ENCODE data around the gene FBH1.

Gene FBH1

DNA sequence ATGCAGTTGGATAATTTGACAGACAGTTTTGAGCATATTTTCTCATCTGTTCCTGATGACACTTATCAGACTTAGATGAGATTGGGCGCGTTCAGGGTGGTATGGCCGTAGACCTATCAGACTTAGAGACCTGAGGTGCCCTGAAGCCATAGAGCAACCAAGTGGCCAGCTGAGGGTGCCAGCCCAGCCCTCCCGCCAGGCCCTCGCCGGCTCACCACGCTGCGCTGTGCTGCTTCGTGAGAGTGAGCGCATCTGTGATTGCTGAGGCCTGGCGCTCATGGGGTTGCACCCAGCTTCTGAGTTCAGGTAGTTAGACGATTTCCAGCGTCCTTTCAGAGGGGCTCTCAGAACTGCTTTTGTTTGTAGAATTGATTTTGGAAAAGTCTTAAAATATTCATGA is 10.2 kb downstream of the FBH1 start:
- no peak overlapping the region for H3K4me3 ChIP-seq (ENCODE audit: low read depth, low read length)
- H3K36me3 ChIP-seq (replicated peaks): peaks cover 12% of the 10 kb centered on the region
- H3K27me3 ChIP-seq (replicated peaks): no peaks in the 10 kb centered on the region
- in situ Hi-C loops (cut with HindIII; ENCODE audit: low pct_ligation_motif_present, low sequenced_read_pairs): no loop called here
- no peak overlapping the region for H3K27ac ChIP-seq
- TF ChIP-seq, protein P1, sequence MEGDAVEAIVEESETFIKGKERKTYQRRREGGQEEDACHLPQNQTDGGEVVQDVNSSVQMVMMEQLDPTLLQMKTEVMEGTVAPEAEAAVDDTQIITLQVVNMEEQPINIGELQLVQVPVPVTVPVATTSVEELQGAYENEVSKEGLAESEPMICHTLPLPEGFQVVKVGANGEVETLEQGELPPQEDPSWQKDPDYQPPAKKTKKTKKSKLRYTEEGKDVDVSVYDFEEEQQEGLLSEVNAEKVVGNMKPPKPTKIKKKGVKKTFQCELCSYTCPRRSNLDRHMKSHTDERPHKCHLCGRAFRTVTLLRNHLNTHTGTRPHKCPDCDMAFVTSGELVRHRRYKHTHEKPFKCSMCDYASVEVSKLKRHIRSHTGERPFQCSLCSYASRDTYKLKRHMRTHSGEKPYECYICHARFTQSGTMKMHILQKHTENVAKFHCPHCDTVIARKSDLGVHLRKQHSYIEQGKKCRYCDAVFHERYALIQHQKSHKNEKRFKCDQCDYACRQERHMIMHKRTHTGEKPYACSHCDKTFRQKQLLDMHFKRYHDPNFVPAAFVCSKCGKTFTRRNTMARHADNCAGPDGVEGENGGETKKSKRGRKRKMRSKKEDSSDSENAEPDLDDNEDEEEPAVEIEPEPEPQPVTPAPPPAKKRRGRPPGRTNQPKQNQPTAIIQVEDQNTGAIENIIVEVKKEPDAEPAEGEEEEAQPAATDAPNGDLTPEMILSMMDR (IDR thresholded peaks at IDR 0.05; ENCODE audit: low read depth, low read length, missing control alignments): no peak
- DNase-seq: no peak

DNA sequence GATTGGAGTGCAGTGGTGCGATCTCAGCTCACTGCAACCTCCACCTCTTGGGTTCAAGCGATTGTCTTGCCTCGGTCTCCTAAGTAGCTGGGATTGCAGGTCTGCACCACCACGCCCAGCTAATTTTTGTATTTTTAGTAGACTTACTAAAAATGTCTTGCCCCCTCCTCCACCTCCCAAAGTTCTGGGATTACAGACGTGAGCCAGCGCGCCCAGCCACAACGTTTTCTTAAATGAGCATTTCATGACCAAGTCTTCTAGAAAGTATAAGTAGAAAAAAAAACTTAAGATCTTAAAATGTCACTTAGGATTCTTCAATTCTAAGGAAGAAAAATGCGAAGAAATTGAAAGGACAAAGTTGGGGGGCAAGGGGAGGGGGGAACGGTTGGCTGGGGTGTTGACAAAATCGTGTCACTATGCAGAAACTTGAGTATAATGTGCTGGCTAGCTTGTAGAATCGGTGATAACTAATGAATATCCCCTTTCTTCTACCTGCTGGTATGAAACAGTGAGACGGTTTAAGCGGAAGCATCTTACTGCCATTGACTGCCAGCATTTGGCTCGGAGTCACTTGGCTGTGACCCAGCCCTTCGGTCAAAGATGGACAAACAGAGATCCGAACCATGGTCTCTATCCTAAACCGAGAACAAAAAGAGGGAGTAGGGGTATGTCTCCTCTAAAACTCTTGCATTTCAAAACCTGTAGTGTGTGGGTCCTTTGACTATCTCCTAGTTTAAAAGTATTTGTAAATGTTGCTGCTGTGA is 12.7 kb downstream of the FBH1 start:
- in situ Hi-C loops (cut with HindIII; ENCODE audit: low pct_ligation_motif_present, low sequenced_read_pairs): no loop called here
- Histone ChIP-seq H3K27ac (no peak overlapping the region), H3K27me3 (replicated peaks) (no peaks in the 10 kb centered on the region), H3K36me3 (replicated peaks) (peaks cover 12% of the 10 kb centered on the region), H3K4me3 (ENCODE audit: low read depth, low read length) (no peak overlapping the region)
- no peak for DNase-seq
- TF ChIP-seq, protein P1 (IDR thresholded peaks at IDR 0.05; ENCODE audit: low read depth, low read length, missing control alignments): no peak

DNA sequence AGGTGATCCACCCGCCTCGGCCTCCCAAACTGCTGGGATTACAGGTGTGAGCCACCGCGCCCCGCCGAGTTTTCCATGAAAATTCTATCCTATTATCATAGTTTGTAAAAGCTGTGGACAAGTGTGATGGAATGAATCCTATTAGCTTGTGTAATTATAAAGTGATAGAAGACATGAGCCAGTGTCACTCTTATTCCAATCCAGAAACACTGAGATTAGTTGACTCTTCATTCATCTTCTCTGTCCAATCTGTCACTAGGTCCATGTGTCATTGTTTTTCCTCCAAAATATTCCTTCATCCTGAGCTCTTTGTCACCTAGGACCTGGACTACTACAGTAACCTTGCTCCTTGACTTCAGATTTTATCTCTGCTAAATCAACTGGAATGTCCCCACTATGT is 13.5 kb downstream of the FBH1 start:
- no peak for DNase-seq
- in situ Hi-C loops (cut with HindIII; ENCODE audit: low pct_ligation_motif_present, low sequenced_read_pairs): no loop called here
- Histone ChIP-seq H3K27me3 (replicated peaks) (no peaks in the 10 kb centered on the region), H3K27ac (no peak overlapping the region), H3K4me3 (ENCODE audit: low read depth, low read length) (no peak overlapping the region), H3K36me3 (replicated peaks) (peaks cover 10% of the 10 kb centered on the region)
- TF ChIP-seq, protein P1 (IDR thresholded peaks at IDR 0.05; ENCODE audit: low read depth, low read length, missing control alignments): no peak

GRCh38 chr10:5904227-5904626 is 14.2 kb downstream of the FBH1 start:
- Histone ChIP-seq H3K27me3 (replicated peaks) (no peaks in the 10 kb centered on the region), H3K4me3 (ENCODE audit: low read depth, low read length) (no peak overlapping the region), H3K27ac (no peak overlapping the region), H3K36me3 (replicated peaks) (peaks cover 17% of the 10 kb centered on the region)
- TF ChIP-seq, protein P1 (IDR thresholded peaks at IDR 0.05; ENCODE audit: low read depth, low read length, missing control alignments): no peak
- DNase-seq: no peak
- in situ Hi-C loops (cut with HindIII; ENCODE audit: low pct_ligation_motif_present, low sequenced_read_pairs): no loop called here

DNA sequence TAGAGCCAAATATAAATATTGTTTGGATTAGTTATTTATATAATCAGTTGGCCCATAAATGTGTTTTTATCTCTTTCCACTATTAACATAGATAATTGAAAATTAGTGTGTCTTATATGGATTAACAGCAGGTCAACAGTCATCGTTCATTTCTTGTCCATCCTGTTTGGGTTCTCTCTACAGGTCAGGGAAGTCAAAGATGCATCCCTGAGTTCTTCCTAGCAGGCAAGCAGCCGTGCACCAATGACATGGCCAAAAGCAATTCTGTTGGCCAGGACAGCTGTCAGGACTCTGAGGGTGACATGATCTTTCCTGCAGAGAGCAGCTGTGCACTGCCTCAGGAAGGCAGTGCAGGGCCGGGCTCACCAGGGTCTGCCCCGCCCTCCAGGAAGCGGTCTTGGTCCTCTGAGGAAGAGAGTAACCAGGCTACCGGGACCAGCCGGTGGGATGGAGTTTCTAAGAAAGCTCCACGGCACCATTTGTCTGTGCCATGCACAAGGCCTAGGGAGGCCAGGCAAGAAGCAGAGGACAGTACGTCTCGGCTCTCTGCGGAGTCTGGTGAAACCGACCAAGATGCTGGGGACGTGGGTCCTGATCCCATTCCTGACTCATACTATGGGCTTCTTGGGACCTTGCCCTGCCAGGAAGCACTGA is 15.9 kb downstream of the FBH1 start:
- TF ChIP-seq, protein P1 (IDR thresholded peaks at IDR 0.05; ENCODE audit: low read depth, low read length, missing control alignments): no peak
- DNase-seq: no peak
- Histone ChIP-seq H3K27me3 (replicated peaks) (no peaks in the 10 kb centered on the region), H3K36me3 (replicated peaks) (peaks cover 33% of the 10 kb centered on the region), H3K27ac (no peak overlapping the region), H3K4me3 (ENCODE audit: low read depth, low read length) (no peak overlapping the region)
- in situ Hi-C loops (cut with HindIII; ENCODE audit: low pct_ligation_motif_present, low sequenced_read_pairs): no loop called here

All from brain microvascular endothelial cell (primary cell).